ENCODE results near the gene SH3RF3.

The SH3RF3 gene

GRCh38 chr2:109184368-109184767, 55.4 kb downstream of the SH3RF3 start:
- no peak for DNase-seq (ENCODE audit: low read depth)

DNA sequence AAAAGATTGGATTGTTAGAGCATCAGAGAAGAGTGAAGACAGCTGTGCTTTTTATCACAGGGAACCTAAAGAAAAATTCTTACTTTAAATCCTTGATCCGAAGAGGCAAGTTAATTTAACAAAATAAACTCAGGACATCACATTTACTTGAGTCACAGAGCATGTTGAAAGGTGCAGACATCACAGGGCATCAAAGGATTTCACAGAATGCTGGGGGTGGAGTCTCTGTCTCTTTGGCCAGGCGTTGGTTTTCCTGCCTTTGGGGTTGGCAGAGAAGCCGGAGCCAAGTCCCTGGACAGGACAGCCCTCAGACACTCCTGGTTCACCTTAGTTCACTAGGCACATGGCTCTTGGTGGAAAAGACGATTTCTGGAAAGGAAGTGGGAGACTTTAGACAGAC, 56.3 kb downstream of the SH3RF3 start:
- DNase-seq (ENCODE audit: low read depth): no peak

- DNase-seq (ENCODE audit: low read depth): no peak
Observed at GRCh38 chr2:109185821-109186570, 57.0 kb downstream of the SH3RF3 start.

DNA sequence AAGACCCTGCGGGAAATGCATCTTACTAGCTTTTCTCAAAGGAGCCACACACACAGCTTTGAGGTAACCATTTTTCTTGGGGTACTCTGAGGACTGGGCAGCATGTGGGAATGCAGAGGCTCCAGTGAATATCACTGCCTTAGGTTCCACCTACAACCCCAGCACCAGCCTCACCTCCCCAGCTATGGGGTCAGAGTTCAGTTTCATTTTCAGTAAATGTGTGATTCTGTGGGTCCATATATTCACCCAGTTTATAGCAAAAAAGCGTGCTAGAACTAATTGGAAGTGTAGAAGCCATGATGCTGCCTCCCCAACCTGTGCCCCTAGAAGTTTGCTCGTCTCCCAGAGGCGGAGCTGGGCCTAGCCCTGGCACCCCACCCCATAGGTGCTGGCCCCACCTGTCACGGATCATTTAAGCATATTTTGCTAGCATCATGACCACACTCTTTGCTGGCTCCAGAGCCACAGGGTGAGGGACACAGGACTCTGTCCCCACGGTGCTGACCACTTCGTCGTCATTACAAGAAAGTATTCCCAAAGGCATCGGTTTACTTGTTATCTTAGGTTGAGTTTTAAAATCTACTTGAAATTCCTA, 57.7 kb downstream of the SH3RF3 start:
- no peak for DNase-seq (ENCODE audit: low read depth)

GRCh38 chr2:109187711-109188495, 58.9 kb downstream of the SH3RF3 start:
- no peak for DNase-seq (ENCODE audit: low read depth)

DNA sequence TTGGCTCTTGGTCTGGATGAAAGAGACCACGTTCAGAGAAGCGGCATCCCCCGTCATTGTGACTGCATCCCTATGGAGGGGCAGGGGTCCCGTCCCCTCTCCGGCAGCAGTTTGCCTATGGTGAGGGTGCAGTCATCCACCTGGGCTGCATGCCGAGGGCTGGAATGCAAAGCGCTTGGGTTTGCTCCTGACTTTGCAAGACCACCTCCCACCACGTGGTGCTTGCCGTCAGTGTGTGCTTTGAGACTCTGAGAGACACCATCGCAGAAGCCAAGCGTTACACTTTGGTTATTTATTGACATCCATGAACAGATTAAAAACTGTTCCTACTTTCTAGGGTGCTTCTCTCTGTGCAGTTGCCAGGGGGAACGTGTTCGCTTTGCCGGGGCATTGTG, 59.5 kb downstream of the SH3RF3 start:
- DNase-seq (ENCODE audit: low read depth): no peak

DNA sequence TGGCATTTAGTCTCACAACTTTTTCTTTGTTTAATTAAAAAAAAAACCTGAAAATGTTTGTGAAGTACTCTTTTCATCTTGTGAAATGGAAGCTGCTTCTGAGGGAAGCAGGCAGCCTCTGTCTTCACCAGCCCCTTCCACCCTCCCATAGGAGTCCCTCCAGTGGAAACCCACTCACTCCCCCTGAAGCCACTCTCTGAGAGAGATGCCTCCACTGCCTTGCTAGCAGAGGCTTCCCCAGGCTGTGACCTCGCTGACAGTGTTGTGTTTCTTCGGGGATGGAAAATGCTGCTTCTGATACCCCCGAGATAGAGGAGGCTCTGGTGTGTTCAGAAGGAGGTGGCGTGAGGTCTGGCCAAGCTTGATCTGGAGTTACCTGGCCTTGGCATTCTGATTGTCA, 59.9 kb downstream of the SH3RF3 start:
- no peak for DNase-seq (ENCODE audit: low read depth)

DNA sequence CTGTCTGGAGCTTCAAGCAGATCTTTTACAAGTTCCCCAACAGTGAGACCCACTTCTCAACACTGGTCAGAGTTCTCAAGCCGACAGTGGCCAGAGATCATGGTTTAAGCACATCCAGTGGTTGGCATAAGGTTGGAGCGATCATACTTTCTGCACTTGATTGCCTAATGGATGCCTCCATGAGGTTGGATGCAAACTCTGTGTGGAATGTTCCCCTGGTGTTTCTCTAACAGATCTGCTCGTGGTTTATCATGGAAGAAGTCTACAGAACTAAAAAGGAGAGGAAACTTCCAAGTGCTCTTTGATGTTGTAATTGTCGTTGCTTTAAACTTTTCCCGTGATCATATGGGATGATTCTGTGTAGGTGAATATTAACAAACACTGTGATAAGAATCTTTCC, 60.7 kb downstream of the SH3RF3 start:
- no peak for DNase-seq (ENCODE audit: low read depth)

DNA sequence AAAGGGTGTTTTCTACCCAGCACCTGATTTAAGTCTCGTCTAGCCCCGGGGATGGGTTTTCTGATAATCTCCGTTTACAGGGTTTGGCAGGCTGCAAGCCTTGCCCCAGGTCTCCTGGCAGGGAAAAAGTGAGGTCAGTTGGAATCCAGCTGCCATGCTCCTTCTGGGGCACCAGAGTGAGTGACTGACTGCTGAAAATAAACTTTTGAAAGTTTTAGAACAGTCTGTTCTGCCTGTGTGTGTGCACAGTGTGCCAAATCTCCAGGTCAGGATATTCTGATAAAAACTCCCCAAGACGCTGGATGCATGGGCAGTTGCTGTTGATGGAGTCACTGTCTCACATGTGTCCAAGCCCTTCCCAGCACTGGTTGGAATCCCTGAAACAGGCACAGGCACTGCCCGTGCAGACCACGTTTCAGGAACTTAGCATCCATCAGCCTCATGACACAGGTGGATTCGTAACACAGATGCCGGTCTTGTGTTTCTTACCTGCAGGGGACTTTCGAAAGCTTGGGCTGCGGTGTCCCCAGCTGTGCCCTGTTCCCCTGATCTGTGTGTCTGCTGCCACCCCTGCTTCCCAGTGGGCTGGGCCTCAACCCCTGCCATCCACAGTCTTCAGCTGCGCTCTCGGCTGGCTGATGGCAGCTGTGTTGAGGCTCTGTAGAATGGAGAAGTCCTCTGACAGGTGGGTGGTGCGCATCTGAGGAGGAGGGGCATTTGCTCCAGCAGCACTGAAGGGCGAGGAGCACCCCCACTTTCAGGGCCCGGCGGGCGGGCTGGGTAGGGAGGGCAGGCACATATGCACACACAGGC, 65.0 kb downstream of the SH3RF3 start:
- no peak for DNase-seq (ENCODE audit: low read depth)

DNA sequence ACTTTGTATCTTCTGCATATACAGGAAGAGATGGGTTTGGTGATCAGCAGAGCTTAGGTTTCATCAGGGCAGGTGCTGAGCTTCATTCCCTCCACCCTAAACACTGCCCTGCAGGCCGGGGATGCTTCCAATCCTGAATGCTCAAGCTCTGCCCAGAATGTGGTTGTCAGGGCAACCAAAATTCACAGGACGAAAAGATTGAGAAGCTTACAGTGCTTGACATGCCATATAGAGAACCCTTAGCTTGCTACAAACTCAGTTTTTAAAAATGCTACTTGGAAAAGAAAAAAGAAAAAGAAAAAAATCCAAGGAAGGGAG, 65.6 kb downstream of the SH3RF3 start:
- DNase-seq (ENCODE audit: low read depth): no peak

DNA sequence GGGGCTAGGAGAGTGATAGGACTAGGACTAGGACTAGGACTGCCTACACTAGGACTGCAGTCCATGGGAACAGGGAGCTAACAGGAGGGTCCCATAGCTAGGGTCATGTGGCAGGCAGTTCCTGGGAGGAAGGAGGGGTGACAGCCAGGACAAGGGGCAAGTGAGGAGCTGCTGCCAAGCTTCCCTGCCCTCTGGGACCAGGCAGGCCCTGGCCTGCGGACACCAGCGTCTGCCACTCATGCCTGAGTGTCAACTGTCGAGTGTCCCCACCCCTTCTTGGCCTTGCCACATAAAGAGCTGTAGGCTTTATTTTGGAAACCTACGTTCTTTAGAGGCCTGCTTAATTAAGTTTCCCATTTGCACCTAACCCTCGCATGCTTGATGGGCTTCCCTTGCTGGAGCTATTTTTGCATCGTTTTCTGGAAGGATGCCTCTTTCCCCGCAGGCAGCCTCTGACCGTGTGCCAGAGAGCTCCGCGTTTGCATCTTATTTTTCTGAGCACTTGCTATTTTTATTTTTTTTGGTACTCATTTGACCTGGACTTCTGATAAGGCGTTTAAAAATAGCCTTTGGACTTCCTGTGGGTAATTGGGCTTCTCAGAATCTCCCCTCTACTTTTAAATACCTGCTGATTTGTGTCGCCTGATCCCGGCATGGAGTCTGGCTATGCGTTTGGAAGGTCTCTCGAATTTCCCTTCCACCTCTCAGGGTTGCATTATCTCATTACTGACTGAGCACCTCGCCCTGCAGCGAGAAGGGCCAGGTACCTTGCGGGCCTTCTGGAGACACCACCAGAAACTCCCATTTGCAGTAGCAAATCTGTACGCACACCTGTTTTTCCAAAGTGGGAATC, 66.4 kb downstream of the SH3RF3 start:
- DNase-seq (ENCODE audit: low read depth): no peak

DNA sequence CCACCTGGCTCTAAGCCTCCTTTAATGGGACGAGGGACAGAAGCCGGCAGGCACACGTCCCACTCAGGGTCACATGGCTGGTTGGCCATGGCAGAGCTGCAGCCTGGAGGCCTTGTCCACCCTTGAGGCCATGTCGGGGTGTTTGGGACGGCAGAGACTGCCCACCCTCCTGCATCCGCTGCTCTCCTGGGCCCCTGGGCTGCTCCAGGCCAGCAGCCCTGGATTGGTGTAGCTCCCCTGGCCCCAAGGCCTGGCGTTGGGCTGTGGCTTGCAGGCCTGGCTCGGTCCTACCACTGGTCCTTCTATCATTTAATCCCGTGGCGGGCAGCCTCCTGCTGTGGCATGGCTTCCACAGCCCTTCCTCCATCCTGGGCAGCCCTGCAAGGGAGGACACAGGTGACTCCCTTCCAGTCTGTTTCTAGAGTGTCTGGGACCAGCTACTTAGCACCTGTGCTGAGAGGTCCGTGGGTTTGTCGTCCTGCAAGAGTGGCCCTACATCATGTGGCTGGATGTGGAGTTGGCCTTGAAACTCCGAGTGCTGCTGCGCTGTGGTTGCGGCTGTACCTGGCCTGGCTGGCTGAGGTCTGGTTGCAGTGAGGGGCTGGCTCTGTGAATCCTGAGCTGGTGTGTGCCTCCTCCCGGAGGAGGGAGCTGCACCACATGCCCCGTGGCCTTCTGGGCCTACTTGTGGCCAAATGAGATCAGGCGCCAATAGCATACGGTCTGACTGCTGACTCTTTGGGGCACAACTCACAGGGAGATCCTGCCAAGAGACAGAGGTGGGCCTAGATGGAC, 67.3 kb downstream of the SH3RF3 start:
- no peak for DNase-seq (ENCODE audit: low read depth)

GRCh38 chr2:109197491-109198418, 68.8 kb downstream of the SH3RF3 start:
- DNase-seq (ENCODE audit: low read depth): no peak

DNA sequence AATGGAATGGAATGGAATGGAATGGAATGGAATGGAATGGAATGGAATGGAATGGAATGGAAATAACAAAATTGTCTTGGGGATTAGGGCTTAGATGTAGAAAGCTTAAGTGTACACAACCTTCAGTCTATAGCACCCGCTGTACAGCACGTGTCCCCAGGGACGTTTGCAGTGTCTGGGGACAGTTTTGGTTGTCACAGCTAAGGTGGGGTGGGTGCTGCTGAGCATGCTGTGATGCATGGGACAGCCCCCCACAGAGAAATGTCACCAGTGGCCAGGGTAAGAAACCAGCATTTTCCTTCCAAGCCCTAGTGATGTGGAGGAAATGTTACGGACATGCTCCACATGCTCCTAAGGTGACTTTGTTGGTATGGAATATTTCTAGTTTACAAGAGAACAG, 70.8 kb downstream of the SH3RF3 start:
- no peak for DNase-seq (ENCODE audit: low read depth)

- DNase-seq (ENCODE audit: low read depth): no peak
Observed at GRCh38 chr2:109200616-109201464, 71.8 kb downstream of the SH3RF3 start.

DNA sequence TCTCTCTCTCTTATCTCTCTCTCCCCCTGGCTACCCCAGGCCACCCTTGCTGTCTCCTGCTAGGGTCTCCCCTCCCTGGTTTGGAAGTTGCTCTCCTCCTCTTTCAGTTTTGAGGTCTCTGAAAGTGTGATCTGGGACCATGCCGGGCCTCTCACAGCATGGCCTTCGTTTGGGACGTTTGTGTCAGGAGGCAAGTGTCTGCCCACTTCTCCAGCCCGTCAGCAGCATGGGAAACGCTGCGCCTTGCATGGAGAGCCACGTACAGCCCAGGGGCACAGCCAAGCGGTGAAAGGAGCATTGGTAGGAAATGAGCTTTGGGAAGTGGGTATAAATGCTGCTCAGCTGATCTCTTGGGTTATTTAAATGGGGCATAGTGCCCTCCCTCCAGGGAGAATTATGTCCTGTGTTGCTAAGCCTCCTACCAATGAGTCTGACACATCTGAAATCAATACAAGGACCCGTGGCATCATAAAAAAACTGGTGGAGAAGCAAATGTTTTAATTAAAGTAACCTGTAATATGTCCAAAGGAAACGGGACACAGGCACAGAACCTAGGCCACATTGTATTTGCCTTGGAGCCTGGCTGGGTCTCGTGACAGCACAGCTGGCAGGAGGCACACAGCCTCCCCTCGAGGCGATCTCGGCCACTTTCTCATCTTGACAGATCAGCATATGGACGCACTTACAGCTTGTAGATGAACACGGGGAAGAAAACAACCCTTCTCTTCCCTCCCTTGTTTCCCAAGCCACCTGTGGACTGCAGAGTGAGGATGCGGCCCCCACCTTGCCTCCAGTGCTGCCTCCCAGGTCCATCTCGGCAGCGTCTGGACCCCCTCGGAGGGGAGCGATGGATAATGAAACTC, 72.7 kb downstream of the SH3RF3 start:
- DNase-seq (ENCODE audit: low read depth): no peak

GRCh38 chr2:109202486-109202885, 73.5 kb downstream of the SH3RF3 start:
- no peak for DNase-seq (ENCODE audit: low read depth)

Data from activated T-cell treated with anti-CD3 and anti-CD28 coated beads for 24 hours (primary cell).